Measurements from ENCODE around the gene ST6GALNAC2.

GRCh38 chr17:76561332-76561731, 24.3 kb downstream of the ST6GALNAC2 start:
- TF ChIP-seq POLR2AphosphoS5 (IDR thresholded peaks at IDR 0.05): no peak
- no peak for TF ChIP-seq POLR2A (IDR thresholded peaks at IDR 0.05)
- no peak for TF ChIP-seq CTCF (IDR thresholded peaks at IDR 0.05)
